ENCODE results near the gene B9D2.

B9D2 gene

DNA sequence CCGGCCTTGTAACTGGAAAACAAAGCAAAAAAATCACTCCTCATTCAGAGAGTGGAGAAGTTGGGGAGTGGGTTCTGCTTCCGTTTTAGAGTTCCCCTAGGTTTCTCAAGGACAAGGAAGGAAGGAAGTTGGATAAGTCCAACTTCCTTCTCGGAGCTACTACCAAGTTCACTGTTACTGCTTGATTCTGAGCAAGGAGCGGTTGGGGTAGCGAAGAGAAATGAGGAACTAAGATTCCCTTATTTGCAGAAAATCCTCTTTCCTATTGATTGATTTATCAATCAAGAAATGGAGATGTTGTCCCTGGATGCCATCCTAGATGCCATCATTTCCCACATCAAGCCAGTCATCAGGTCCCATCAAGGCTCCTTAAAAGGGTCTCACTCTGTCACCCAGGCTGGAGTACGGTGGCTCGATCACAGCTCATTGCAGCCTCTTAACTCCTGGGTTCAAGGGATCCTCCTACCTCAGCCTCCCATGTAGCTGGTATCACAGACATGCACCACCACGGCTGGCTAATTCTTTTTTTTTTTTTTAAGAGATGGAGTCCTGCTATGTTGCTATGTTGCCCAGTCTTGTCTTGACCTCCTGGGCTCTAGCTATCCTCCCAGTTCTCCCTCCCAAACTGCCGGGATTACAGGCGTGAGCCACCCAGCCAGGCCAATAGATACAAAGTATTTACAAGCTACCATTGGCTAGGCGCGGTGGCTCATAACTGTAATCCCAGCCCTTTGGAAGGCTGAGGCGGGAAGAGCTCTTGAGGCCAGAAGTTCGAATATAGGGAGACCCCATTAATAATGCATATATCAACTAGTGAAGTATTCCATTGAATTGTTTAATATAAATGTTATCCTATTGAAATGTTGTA is 809 bp upstream of the B9D2 start:
- H3K4me3 ChIP-seq (replicated peaks; ENCODE audit: low read depth, low read length): peak overlapping the region; percentile 78
- no peak for TF ChIP-seq CTCF (IDR thresholded peaks at IDR 0.05; ENCODE audit: low read length, missing control alignments)
- no peak for DNase-seq (ENCODE audit: low read depth)

- no peak for TF ChIP-seq CTCF (IDR thresholded peaks at IDR 0.05; ENCODE audit: low read length, missing control alignments)
- DNase-seq (ENCODE audit: low read depth): no peak
Measured at GRCh38 chr19:41363371-41363752, 587 bp downstream of the B9D2 start.

GRCh38 chr19:41362143-41362847 is 1.7 kb downstream of the B9D2 start:
- no peak for TF ChIP-seq CTCF (IDR thresholded peaks at IDR 0.05; ENCODE audit: low read length, missing control alignments)
- H3K4me3 ChIP-seq (replicated peaks; ENCODE audit: low read depth, low read length): no peak overlapping the region
- no peak for DNase-seq (ENCODE audit: low read depth)

More at GRCh38 chr19:41363371-41363752, 587 bp downstream of the B9D2 start:
- H3K4me3 ChIP-seq (replicated peaks; ENCODE audit: low read depth, low read length): peak overlapping the region; percentile 78

DNA sequence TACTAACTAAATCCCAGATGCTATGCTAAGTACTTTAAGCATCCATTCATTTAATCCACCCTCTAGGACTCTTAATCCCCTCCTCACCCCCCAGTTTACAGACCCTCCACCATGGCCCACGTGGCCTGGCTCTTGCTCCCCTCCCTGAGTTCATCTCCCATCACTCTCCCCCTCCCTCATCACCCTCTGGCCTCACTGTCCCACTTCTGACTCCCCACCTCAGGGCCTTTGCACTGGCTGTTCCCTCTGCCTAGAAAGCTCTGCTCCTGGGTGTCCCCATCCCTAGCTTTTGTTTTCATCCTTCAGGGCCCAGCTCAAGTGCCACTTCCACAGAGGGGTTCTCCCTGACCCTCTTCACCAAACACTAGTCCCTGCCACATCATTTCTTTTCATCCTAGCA is 4.2 kb downstream of the B9D2 start:
- DNase-seq (ENCODE audit: low read depth): no peak
- no peak for TF ChIP-seq CTCF (IDR thresholded peaks at IDR 0.05; ENCODE audit: low read length, missing control alignments)
- no peak overlapping the region for H3K4me3 ChIP-seq (replicated peaks; ENCODE audit: low read depth, low read length)

- TF ChIP-seq CTCF (IDR thresholded peaks at IDR 0.05; ENCODE audit: low read length, missing control alignments): no peak
- no peak overlapping the region for H3K4me3 ChIP-seq (replicated peaks; ENCODE audit: low read depth, low read length)
Measured at GRCh38 chr19:41357746-41358145, 6.2 kb downstream of the B9D2 start.

DNA sequence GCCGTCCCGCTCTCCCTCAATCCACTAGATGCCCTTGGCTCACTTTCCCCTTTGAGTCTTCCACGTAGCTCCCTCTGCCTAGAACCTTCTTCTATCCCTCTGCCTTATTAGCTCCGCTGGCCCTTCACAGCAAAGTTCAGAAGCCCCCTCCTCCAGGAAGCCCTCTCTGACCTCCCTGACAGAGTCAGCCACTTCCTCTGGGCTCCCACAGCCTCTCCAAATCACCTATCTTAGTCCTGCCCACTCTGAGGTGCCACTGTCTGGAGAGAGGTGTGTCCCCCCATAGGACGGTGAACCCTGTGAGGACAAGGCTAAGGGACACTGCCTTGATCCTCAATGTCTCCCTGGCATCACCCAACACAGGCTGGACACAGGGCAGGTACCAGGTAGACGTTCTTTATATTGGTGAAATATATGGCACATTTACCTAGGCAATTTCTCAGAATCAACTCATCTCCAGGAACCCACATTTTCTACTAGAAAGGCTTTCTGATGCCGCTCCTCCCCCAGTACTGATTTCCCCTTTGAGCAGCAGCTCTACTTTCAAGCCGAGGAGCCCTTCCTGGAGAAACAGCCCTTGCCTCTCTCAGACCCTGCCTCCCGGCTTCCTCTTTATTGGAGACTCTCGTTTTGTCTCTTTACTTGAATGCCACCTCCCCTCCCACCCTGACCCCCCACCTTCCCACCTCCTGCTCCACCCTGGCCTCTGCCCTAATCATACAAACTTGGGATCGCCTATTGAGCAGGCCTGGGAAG is 6.8 kb downstream of the B9D2 start:
- no peak for DNase-seq (ENCODE audit: low read depth)
- no peak overlapping the region for H3K4me3 ChIP-seq (replicated peaks; ENCODE audit: low read depth, low read length)
- no peak for TF ChIP-seq CTCF (IDR thresholded peaks at IDR 0.05; ENCODE audit: low read length, missing control alignments)

More at GRCh38 chr19:41357746-41358145, 6.2 kb downstream of the B9D2 start:
- no peak for DNase-seq (ENCODE audit: low read depth)

Data from fibroblast of pulmonary artery (primary cell).